ENCODE data around the gene CREBL2.
A peak's percentile ranks its signal among the peaks of the same experiment; 100 is the strongest.
"Not testable (repeated sequence)": the region's sequence is repeated elsewhere in the genome, so short reads cannot be mapped to it uniquely, and the experiment has no call there.

CREBL2 gene

DNA sequence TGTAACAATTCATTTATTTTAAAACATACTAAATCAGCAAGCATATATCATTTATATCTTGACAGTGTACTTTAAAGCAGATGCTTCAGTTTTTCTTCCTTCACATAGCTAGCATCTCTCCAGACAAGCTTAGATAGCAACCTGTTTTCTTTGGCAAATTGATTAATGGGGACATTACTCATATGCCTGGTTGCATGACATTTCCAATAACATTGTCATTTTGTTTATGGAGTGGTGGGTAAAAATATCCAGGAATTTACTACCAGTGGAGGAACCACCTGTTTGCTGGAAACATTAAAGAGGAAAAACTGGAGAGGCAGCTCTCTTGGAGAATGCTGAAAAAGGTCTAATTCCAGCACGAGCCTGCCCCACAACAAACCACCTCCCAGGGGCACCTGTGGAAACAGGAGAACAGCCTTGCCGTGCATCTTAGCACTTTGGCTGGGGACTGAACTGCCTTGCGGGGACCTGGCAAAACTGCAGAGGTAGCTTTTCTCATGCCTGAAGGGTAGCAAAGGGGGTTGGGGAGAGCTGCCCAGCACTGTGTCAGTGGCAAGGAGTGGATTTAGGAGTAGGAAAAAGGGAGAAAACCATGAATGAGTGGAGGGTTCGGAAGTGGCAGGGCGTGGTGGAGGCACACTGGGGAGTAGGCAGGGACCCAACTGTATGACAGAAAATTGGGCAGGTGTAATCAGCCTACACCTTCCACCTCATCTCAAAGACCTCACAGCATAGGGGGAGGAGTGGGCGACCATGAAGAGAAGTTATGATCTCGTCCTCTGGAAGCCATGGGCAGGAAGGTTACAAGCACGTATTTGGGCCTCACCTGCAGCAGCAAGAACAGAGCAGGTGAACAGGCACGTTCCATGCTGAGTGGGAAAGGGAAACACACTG lies 11.7 kb upstream of the CREBL2 start:
- no peak for DNase-seq

DNA sequence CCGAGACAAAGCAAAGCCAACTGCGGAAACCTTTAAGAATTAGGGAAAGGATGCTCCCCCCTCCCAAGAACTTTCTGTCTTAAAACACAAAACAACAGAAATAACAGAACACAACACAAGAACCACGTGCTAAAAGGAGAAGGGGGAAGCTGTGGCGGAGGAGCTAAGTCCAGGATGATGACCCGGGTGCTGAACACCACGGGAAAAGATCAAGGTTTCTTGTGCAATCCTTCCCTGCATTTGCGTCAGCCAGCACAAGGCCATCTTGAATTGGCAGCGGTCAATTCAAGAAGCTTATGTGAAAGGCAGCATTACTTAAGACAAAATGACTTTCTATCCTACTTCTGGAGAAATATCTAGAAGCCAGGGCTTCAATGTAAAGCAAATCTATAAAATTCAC lies 11.0 kb upstream of the CREBL2 start:
- DNase-seq: peak in 1 of 2 donors; percentile 34

DNA sequence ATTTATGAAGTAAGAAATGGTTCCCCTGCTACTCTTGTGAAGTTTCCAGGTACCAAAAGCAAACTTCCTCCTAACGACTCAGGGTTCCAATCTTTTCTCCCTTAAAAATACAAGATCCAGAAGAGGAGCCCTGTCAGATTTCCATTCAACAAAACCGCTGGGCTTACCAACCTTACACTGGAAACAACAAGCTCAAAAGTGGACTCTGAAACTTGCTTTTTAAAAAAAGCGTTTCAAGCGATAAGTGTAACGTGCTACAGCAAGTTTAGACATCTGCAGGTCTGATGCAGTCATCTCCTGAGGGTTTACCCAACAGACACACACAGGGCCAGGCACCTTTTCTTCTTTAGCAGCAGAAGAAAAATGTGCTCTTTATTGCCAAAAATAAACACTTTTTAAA lies 6.9 kb upstream of the CREBL2 start:
- no peak for DNase-seq

GRCh38 chr12:12606781-12607589 lies 4.7 kb upstream of the CREBL2 start:
- DNase-seq: no peak

GRCh38 chr12:12608557-12608957 lies 3.1 kb upstream of the CREBL2 start:
- no peak for DNase-seq

DNA sequence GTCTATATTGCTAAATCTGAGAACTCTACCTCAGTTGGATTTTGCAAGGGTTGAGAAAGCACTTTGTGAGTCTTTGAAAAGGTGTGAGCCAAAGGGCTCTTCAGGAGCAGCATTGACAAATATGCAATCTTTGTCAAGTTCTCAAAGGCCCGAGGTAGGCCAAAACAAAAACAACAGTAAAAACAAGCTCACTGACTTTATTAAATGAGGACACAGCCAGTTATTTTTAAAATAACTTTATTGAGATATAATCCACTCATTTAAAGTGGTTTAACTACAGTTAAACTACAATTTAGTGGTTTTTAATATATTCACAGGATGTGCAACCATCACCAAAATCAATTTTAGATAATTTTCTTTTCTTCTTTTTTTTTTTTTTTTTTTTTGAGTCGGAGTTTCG lies 2.0 kb upstream of the CREBL2 start:
- no peak for DNase-seq

DNA sequence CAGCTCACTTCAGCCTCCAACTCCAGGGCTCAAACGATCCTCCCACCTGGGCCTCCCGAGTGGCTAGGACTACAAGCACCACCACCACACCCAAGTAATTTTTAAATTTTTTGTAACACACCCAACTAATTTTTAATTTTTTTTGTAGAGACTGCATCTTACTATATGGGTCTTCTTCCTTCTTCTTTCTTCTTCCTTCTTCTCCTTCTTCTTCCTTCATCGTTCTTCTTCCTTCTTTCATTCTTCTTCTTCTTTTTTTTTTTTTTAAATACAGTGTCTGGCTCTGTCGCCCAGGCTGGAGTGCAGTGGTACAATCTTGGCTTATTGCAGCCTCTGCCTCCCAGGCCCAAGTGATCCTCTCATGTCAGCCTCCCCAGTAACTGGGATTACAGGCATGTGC lies 965 bp upstream of the CREBL2 start:
- DNase-seq: no peak

- peak in 1 of 2 donors; percentile 46 for DNase-seq
Observed at GRCh38 chr12:12612358-12612757, 682 bp downstream of the CREBL2 start.

DNA sequence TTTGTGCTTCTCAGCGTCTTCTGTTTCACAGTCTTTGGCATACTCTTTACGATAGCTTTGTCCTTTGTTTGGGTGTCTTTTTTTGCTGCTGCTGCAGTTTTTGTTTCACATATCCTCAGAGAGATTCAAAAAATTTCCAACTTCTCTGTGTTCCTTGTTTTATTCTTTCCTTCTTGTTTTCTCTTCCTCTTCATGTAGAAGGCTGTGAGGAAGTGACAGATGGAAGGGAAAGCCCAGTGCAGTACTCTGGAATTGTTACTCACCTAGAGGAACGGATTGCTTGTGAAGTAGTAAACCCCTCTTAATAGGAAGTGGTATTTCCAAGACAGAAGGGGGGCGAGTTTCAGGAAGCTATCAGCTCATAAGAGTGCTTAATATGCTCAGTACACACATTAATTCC lies 1.7 kb downstream of the CREBL2 start:
- DNase-seq: peak; percentile 9 to 31

GRCh38 chr12:12614342-12614741 lies 2.7 kb downstream of the CREBL2 start:
- no peak for DNase-seq

GRCh38 chr12:12616512-12617310 lies 5.0 kb downstream of the CREBL2 start:
- no peak for DNase-seq

GRCh38 chr12:12618064-12618463 lies 6.4 kb downstream of the CREBL2 start:
- DNase-seq: not testable (repeated sequence)

GRCh38 chr12:12620730-12621315 lies 9.1 kb downstream of the CREBL2 start:
- DNase-seq: no peak

DNA sequence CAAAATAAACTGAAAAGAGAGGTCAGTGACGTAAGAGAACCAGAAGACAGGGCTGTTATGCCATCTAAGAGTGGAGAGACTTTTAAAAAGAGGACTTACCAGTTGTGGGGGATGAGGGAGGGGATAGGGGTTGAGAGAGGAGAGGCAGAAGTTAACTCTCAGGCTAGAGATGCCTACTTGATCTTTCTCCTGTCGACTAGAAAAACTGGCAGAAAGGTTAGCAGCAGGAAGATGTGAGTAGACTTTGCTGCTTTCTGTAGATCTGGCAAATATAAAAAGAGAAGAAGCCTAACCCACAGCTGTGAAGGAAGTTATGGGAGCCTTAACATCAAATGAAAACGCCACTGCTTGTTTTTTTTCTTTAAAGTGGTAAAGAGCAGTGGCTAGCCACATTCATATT lies 10.7 kb downstream of the CREBL2 start:
- peak; percentile 13 to 62 for DNase-seq

DNA sequence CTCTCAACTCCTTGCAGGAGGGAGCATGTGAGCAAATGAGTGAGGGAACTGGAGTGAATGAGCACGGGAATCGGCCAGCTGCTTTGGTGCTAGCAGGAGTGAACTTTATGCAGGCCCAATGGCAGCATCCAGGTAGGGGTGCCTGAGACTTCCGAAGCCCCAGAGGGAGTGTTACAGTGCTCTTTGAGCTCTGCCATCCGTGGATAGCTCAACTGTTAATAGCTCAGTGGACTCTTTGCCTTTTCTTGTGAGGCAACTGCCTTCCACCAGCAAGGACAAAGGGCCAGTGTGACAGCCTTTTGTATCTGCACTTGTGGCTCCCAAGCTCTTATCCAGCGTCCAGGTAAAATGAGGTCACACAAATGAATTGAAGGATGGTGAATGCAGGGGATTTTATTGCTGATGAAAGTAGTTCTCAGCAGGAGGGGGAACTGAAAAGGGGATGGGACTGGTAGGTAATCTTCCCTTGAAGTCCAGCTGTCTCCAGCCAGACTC lies 12.9 kb downstream of the CREBL2 start:
- DNase-seq: no peak

- no peak for DNase-seq
Observed at GRCh38 chr12:12626471-12626870, 14.8 kb downstream of the CREBL2 start.

- no peak for DNase-seq
Observed at GRCh38 chr12:12627308-12627827, 15.7 kb downstream of the CREBL2 start.

GRCh38 chr12:12628013-12628412 lies 16.3 kb downstream of the CREBL2 start:
- no peak for DNase-seq

DNA sequence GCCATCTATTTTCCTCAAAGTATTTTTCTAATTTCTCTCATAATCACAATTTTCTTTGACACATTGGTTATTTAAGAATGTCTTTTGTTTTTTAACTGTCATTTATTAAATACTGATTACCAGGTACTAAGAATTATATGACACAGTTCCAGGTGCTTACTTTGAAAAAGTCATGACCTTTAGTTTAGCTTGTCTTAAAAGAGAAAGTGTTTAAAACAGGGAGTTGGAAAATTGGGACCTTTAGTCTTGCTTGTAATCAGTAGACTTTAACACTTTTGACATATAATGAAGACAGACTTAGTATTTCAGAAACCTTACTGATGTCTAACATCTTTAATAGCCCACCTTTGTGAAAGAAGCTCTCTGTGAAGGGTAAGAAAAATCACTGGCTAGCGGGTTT lies 19.2 kb downstream of the CREBL2 start:
- no peak for DNase-seq

GRCh38 chr12:12635651-12636050 lies 24.0 kb downstream of the CREBL2 start:
- DNase-seq: no peak

- no peak for DNase-seq
Observed at GRCh38 chr12:12636641-12637040, 25.0 kb downstream of the CREBL2 start.

GRCh38 chr12:12639995-12640394 lies 28.3 kb downstream of the CREBL2 start:
- not testable (repeated sequence) for DNase-seq
